ENCODE data around the gene ARHGAP21. TPM values are rescaled to one million over a fixed set of nuclear protein-coding genes. Genes with fewer than 3 reads are reported as not detected.
"Not testable (repeated sequence)": the region's sequence is repeated elsewhere in the genome, so short reads cannot be mapped to it uniquely, and the experiment has no call there.

The ARHGAP21 gene
- total RNA-seq, 1 donor from 2014 or later = 27.5 TPM

GRCh38 chr10:24669285-24669852 lies 54.3 kb downstream of the ARHGAP21 start:
- no peak overlapping the region for H3K4me3 ChIP-seq
- no peak for DNase-seq (ENCODE audit: low spot score in 2 of 2)
- intact Hi-C loops (cut with DNase I) = no loop called here
- no peaks in the 10 kb centered on the region for H3K9me3 ChIP-seq
- no peaks in the 10 kb centered on the region for H3K36me3 ChIP-seq
- H3K27me3 ChIP-seq = no peaks in the 10 kb centered on the region
- no peak for TF ChIP-seq CTCF (IDR thresholded peaks at IDR 0.05)
- H3K4me1 ChIP-seq = peaks cover 0 to 5% of the 10 kb centered on the region in 2 donors
- no peak overlapping the region for H3K27ac ChIP-seq

- Histone ChIP-seq H3K36me3 (peaks cover 0 to 6% of the 10 kb centered on the region in 2 donors), H3K4me1 (peaks cover 0 to 2% of the 10 kb centered on the region in 2 donors), H3K27ac (no peak overlapping the region), H3K27me3 (no peaks in the 10 kb centered on the region), H3K4me3 (no peak overlapping the region), H3K9me3 (no peaks in the 10 kb centered on the region)
- no peak for TF ChIP-seq CTCF (IDR thresholded peaks at IDR 0.05)
- no peak for DNase-seq (ENCODE audit: low spot score in 2 of 2)
- intact Hi-C loops (cut with DNase I) = no loop called here
Observed at GRCh38 chr10:24668247-24668646, 55.4 kb downstream of the ARHGAP21 start.

GRCh38 chr10:24664991-24665390 lies 58.7 kb downstream of the ARHGAP21 start:
- Histone ChIP-seq H3K36me3 (peaks cover 0 to 6% of the 10 kb centered on the region in 2 donors), H3K27me3 (no peaks in the 10 kb centered on the region), H3K9me3 (no peaks in the 10 kb centered on the region), H3K4me3 (no peak overlapping the region), H3K27ac (no peak overlapping the region), H3K4me1 (peaks cover 0 to 2% of the 10 kb centered on the region in 2 donors)
- intact Hi-C loops (cut with DNase I) = no loop called here
- DNase-seq (ENCODE audit: low spot score in 2 of 2) = no peak
- no peak for TF ChIP-seq CTCF (IDR thresholded peaks at IDR 0.05)

DNA sequence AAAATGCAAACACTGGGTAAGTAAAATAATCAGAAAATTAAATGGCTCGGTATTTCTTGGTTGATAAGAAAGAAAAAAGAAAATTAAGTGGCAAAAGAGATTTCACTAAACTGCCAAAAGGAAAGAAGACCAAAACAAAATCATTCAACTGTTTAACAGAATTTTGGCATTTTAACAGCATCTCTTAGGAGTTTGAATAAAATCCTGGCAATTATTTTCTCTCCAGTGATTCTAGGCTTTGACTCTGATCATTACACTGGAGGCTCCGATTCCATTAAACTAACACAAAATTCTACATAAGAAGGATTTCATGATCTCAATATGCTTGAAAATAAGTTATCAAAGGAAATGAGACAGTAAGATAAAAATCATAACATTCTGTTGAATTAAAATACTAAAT lies 62.3 kb downstream of the ARHGAP21 start:
- Histone ChIP-seq H3K36me3 (peaks cover 0 to 6% of the 10 kb centered on the region in 2 donors), H3K9me3 (no peaks in the 10 kb centered on the region), H3K27me3 (no peaks in the 10 kb centered on the region), H3K4me1 (no peaks in the 10 kb centered on the region), H3K27ac (no peak overlapping the region), H3K4me3 (no peak overlapping the region)
- no peak for TF ChIP-seq CTCF (IDR thresholded peaks at IDR 0.05)
- intact Hi-C loops (cut with DNase I) = no loop called here
- no peak for DNase-seq (ENCODE audit: low spot score in 2 of 2)

DNA sequence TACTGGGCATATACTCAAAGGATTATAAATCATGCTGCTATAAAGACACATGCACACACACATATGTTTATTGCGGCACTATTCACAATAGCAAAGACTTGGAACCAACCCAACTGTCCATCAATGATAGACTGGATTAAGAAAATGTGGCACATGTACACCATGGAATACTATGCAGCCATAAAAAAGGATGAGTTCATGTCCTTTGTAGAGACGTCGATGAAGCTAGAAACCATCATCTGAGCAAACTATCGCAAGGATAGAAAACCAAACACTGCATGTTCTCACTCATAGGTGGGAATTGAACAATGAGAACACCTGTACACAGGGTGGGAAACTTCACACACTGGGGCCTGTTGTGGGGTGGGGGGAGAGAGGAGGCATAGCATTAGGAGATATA lies 65.4 kb downstream of the ARHGAP21 start:
- H3K27me3 ChIP-seq; H3K27ac ChIP-seq; H3K4me3 ChIP-seq; H3K9me3 ChIP-seq; H3K36me3 ChIP-seq; H3K4me1 ChIP-seq; intact Hi-C loops (cut with DNase I); DNase-seq (ENCODE audit: low spot score in 2 of 2): not testable (repeated sequence)

DNA sequence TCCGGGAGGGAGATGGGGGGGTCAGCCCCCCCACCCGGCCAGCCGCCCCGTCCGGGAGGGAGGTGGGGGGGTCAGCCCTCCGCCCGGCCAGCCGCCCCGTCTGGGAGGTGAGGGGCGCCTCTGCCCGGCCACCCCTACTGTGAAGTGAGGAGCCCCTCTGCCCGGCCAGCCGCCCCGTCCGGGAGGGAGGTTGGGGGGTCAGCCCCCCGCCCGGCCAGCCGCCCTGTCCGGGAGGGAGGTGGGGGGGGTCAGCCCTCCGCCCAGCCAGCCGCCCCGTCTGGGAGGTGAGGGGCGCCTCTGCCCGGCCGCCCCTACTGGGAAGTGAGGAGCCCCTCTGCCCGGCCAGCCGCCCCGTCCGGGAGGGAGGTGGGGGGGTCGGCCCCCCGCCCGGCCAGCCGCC lies 67.4 kb downstream of the ARHGAP21 start:
- DNase-seq (ENCODE audit: low spot score in 2 of 2); H3K27ac ChIP-seq; H3K4me1 ChIP-seq; H3K36me3 ChIP-seq; H3K27me3 ChIP-seq; intact Hi-C loops (cut with DNase I); H3K9me3 ChIP-seq; H3K4me3 ChIP-seq: not testable (repeated sequence)

Measured in ascending aorta (tissue), 2 donors.